ENCODE results near the gene ARHGEF17. TPM values are rescaled to one million over a fixed set of nuclear protein-coding genes. Genes with fewer than 3 reads are reported as not detected.

ARHGEF17 gene
- total and polyA plus RNA-seq, 2 experiments from 2014 or later = 15.3 to 23.5 TPM

DNA sequence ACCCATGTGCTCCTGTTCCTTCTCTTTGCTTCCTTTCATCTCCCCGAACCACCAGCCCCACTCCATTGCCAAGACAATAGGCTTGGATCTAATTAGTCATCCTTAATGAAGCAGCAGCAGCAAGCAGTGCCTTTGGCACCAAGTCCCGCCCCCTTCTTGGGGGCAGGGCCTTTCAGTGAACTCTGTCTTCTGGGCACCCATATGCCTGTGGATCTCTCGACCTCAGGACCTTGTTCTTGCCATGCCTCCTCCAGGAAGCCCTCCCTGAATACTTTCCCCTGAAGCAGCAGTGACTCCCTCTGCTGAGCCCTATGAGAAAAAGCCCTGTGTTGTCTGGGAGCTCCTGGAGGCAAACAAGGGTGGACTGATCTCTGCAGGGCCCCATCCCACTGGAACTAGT, 32.1 kb downstream of the ARHGEF17 start:
- H3K79me2 ChIP-seq (ENCODE audit: insufficient read depth) = peaks cover 96% of the 10 kb centered on the region
- no peak for TF ChIP-seq EZH2phosphoT487 (IDR thresholded peaks at IDR 0.05; ENCODE audit: insufficient read depth, low read depth)
- TF ChIP-seq EZH2 (IDR thresholded peaks at IDR 0.05; ENCODE audit: insufficient read depth, poor library complexity, severe bottlenecking) = no peak
- no peak overlapping the region for H3K9ac ChIP-seq
- in situ Hi-C loops (cut with MboI) = no loop called here
- H3K9me2 ChIP-seq (ENCODE audit: insufficient read depth) = no peaks in the 10 kb centered on the region
- H3K4me1 ChIP-seq (ENCODE audit: insufficient read depth) = peaks cover 3% of the 10 kb centered on the region
- 27 to 32% methylated on average over 3 of the region's 3 CpGs for WGBS, 2 experiments (ENCODE audit: low coverage in 1 of 2, low lambda C conversion rate in 2 of 2, missing lambda C conversion rate in 2 of 2)
- H3F3A ChIP-seq (ENCODE audit: insufficient read depth) = peaks cover 5% of the 10 kb centered on the region; the same call in 1 of the 2 replicates
- no peak overlapping the region for H3K4me2 ChIP-seq (ENCODE audit: unreplicated experiment)
- H3K36me3 ChIP-seq (ENCODE audit: low read depth) = no peaks in the 10 kb centered on the region
- H3K4me3 ChIP-seq = no peak overlapping the region
- peak; percentile 37 for DNase-seq
- no peaks in the 10 kb centered on the region for H3K27me3 ChIP-seq (replicated peaks; ENCODE audit: insufficient read depth)
- H3K27ac ChIP-seq = no peak overlapping the region
- H4K20me1 ChIP-seq (ENCODE audit: insufficient read depth) = peaks cover 3% of the 10 kb centered on the region
- no peaks in the 10 kb centered on the region for H3K9me3 ChIP-seq (ENCODE audit: low read depth)
- no peak overlapping the region for H2AFZ ChIP-seq

DNA sequence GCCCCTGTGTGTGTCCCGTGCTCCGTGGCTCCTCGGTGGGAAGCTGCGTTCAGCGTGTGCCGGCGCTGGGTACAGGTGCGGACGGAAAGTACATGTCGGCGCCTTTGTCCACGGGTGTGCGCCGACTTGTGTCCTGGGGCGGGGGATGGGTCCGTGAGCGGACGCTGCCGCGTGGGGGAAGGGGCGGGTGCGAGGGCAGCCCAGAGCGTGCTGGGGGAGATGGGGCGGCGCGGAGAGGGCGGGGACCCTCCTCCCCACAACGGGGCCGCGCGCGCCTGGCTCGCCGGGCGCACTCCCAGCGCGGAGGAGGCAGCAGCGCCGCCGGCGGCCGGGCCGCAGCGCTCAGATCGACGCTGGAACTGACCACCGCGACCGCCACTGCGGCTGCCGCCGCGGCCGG, 34.6 kb downstream of the ARHGEF17 start:
- H3K4me2 ChIP-seq (ENCODE audit: unreplicated experiment) = no peak overlapping the region
- peak; percentile 44 for DNase-seq
- H3K79me2 ChIP-seq (ENCODE audit: insufficient read depth) = peaks cover 98% of the 10 kb centered on the region
- no peaks in the 10 kb centered on the region for H3K36me3 ChIP-seq (ENCODE audit: low read depth)
- no peak overlapping the region for H3K27ac ChIP-seq
- 13 to 14% methylated on average over 17 to 36 of the region's 54 CpGs for WGBS, 2 experiments (ENCODE audit: low coverage in 1 of 2, low lambda C conversion rate in 2 of 2, missing lambda C conversion rate in 2 of 2)
- H3K9me3 ChIP-seq (ENCODE audit: low read depth) = no peaks in the 10 kb centered on the region
- no peaks in the 10 kb centered on the region for H3K27me3 ChIP-seq (replicated peaks; ENCODE audit: insufficient read depth)
- H2AFZ ChIP-seq = no peak overlapping the region
- peak overlapping the region; percentile 22; the same call in 1 of the 2 replicates for H3K4me3 ChIP-seq
- H3F3A ChIP-seq (ENCODE audit: insufficient read depth) = no peaks in the 10 kb centered on the region
- in situ Hi-C loops (cut with MboI) = no loop called here
- no peaks in the 10 kb centered on the region for H3K9me2 ChIP-seq (ENCODE audit: insufficient read depth)
- H4K20me1 ChIP-seq (ENCODE audit: insufficient read depth) = peaks cover 12% of the 10 kb centered on the region
- H3K9ac ChIP-seq = no peak overlapping the region
- no peaks in the 10 kb centered on the region for H3K4me1 ChIP-seq (ENCODE audit: insufficient read depth)
- TF ChIP-seq EZH2 (IDR thresholded peaks at IDR 0.05; ENCODE audit: insufficient read depth, poor library complexity, severe bottlenecking) = no peak
- no peak for TF ChIP-seq EZH2phosphoT487 (IDR thresholded peaks at IDR 0.05; ENCODE audit: insufficient read depth, low read depth)

DNA sequence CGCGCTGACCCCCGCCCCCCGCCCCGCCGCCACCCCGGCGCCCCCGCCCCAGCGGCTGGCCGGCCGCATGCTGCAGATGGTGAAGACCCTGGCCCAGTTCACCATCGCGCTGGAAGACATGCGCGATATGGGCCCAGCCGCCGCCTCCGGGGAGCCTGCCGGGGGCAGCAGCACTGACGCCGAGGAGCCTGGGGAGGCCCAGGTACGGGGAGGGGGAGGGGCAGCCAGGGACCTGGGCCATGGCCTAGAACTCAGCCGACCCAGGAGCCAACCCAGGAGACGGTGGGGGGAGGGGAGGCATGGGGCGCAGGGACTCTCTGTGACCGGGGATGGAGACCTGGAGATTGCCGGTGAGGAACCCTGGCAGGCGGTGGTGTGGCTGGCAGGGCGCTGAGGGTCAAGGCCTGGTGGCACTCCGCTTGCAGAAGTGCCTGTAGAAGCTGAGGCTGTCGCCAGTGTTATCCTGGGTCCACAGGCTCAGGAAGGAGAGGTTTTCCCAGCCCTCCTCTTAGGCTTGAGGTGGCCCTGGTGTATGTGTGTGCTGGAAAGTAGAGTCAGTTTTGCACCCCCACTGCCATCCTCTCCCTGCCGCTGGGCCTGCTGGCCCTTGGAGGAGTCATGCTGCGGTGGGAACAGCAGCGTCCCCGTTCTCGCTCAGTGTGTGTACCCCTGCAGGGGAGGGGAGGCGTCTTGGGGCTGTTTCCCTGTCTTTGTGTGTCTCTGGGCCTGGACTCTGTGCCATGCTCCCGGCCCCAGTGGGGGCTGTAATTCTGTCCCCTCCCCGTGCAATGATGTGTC, 35.2 kb downstream of the ARHGEF17 start:
- H3K9me3 ChIP-seq (ENCODE audit: low read depth) = no peaks in the 10 kb centered on the region
- H3K9ac ChIP-seq = no peak overlapping the region
- DNase-seq = no peak
- 38 to 64% methylated on average over 21 to 40 of the region's 40 CpGs for WGBS, 2 experiments (ENCODE audit: low coverage in 1 of 2, low lambda C conversion rate in 2 of 2, missing lambda C conversion rate in 2 of 2)
- H3K4me2 ChIP-seq (ENCODE audit: unreplicated experiment) = no peak overlapping the region
- H3K27ac ChIP-seq = no peak overlapping the region
- in situ Hi-C loops (cut with MboI) = no loop called here
- TF ChIP-seq EZH2phosphoT487 (IDR thresholded peaks at IDR 0.05; ENCODE audit: insufficient read depth, low read depth) (no peak), EZH2 (IDR thresholded peaks at IDR 0.05; ENCODE audit: insufficient read depth, poor library complexity, severe bottlenecking) (no peak)
- H3K79me2 ChIP-seq (ENCODE audit: insufficient read depth) = peaks cover 94% of the 10 kb centered on the region
- H3K9me2 ChIP-seq (ENCODE audit: insufficient read depth) = no peaks in the 10 kb centered on the region
- H4K20me1 ChIP-seq (ENCODE audit: insufficient read depth) = peaks cover 12% of the 10 kb centered on the region
- H3K27me3 ChIP-seq (replicated peaks; ENCODE audit: insufficient read depth) = no peaks in the 10 kb centered on the region
- H3K4me1 ChIP-seq (ENCODE audit: insufficient read depth) = no peaks in the 10 kb centered on the region
- no peak overlapping the region for H3K4me3 ChIP-seq
- no peak overlapping the region for H2AFZ ChIP-seq
- H3K36me3 ChIP-seq (ENCODE audit: low read depth) = no peaks in the 10 kb centered on the region; the same call in 1 of the 2 replicates
- H3F3A ChIP-seq (ENCODE audit: insufficient read depth) = no peaks in the 10 kb centered on the region

DNA sequence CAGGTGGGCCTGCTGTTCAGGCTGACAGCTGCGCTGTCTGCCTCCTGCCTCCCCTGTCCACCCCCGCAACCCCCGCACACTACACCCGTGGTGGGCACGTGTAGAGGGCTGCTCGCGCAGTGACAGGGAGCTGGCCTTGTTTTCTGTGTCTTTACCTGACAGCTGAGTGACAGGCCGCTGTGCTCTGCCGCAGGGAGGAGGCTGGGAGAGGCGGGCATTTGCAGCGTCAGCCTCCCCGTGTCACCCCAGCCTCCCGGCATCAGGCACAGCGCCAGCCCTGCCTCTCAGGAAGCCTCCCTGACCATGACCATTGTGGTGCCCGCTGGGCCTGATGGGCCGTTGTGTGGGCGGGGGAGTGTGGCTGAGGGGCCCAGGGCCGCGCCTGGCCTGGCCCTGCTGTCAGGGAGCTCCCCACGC, 36.1 kb downstream of the ARHGEF17 start:
- no peaks in the 10 kb centered on the region; the same call in 1 of the 2 replicates for H3K36me3 ChIP-seq (ENCODE audit: low read depth)
- peaks cover 91% of the 10 kb centered on the region for H3K79me2 ChIP-seq (ENCODE audit: insufficient read depth)
- no peak overlapping the region for H3K9ac ChIP-seq
- no peak overlapping the region for H3K27ac ChIP-seq
- in situ Hi-C loops (cut with MboI) = no loop called here
- no peaks in the 10 kb centered on the region for H3K9me2 ChIP-seq (ENCODE audit: insufficient read depth)
- no peaks in the 10 kb centered on the region for H3K27me3 ChIP-seq (replicated peaks; ENCODE audit: insufficient read depth)
- H3K9me3 ChIP-seq (ENCODE audit: low read depth) = no peaks in the 10 kb centered on the region
- DNase-seq = no peak
- H2AFZ ChIP-seq = no peak overlapping the region
- TF ChIP-seq EZH2phosphoT487 (IDR thresholded peaks at IDR 0.05; ENCODE audit: insufficient read depth, low read depth) (no peak), EZH2 (IDR thresholded peaks at IDR 0.05; ENCODE audit: insufficient read depth, poor library complexity, severe bottlenecking) (no peak)
- peaks cover 12% of the 10 kb centered on the region for H4K20me1 ChIP-seq (ENCODE audit: insufficient read depth)
- no peak overlapping the region for H3K4me3 ChIP-seq
- H3K4me2 ChIP-seq (ENCODE audit: unreplicated experiment) = no peak overlapping the region
- 97 to 99% methylated on average over 18 to 20 of the region's 20 CpGs for WGBS, 2 experiments (ENCODE audit: low coverage in 1 of 2, low lambda C conversion rate in 2 of 2, missing lambda C conversion rate in 2 of 2)
- H3K4me1 ChIP-seq (ENCODE audit: insufficient read depth) = no peaks in the 10 kb centered on the region
- no peaks in the 10 kb centered on the region for H3F3A ChIP-seq (ENCODE audit: insufficient read depth)

Measured in GM23248 (cell line).